ENCODE data around the gene STAT2.
"Not testable (repeated sequence)": the region's sequence is repeated elsewhere in the genome, so short reads cannot be mapped to it uniquely, and the experiment has no call there.

Gene STAT2

GRCh38 chr12:56338308-56339157 is 21.4 kb downstream of the STAT2 start, which contains the start of gene IL23A:
TSS of gene IL23A (plus strand) at chr12:56338884. CDS start at chr12:56339045, 161 bp downstream.
- no peak within 1 kb of the TSS for H3K4me3 ChIP-seq (ENCODE audit: low read depth, low read length)
- H3K9me3 ChIP-seq (ENCODE audit: severe bottlenecking), result no peaks in the 10 kb centered on the region
- H3K36me3 ChIP-seq, result peaks cover 6% of the 10 kb centered on the region
- no peak for TF ChIP-seq CTCF (IDR thresholded peaks at IDR 0.05; ENCODE audit: low read depth, low read length)
- H3K27ac ChIP-seq, result no peak within 1 kb of the TSS
- no peaks in the 10 kb centered on the region for H3K27me3 ChIP-seq (ENCODE audit: insufficient read depth, low read depth, severe bottlenecking)
- no peak for DNase-seq

GRCh38 chr12:56337753-56338251 is 22.1 kb downstream of the STAT2 start:
- H3K4me3 ChIP-seq (ENCODE audit: low read depth, low read length), result no peak overlapping the region
- H3K27me3 ChIP-seq (ENCODE audit: insufficient read depth, low read depth, severe bottlenecking), result no peaks in the 10 kb centered on the region
- no peaks in the 10 kb centered on the region for H3K9me3 ChIP-seq (ENCODE audit: severe bottlenecking)
- no peaks in the 10 kb centered on the region; the same call in 1 of the 2 replicates for H3K36me3 ChIP-seq
- no peak for TF ChIP-seq CTCF (IDR thresholded peaks at IDR 0.05; ENCODE audit: low read depth, low read length)
- H3K27ac ChIP-seq, result no peak overlapping the region
- DNase-seq, result no peak

- Histone ChIP-seq H3K36me3 (no peaks in the 10 kb centered on the region), H3K9me3 (ENCODE audit: severe bottlenecking) (no peaks in the 10 kb centered on the region), H3K27me3 (ENCODE audit: insufficient read depth, low read depth, severe bottlenecking) (no peaks in the 10 kb centered on the region), H3K4me3 (ENCODE audit: low read depth, low read length) (no peak overlapping the region), H3K27ac (no peak overlapping the region)
- DNase-seq, result no peak
- TF ChIP-seq CTCF (IDR thresholded peaks at IDR 0.05; ENCODE audit: low read depth, low read length), result no peak
Measured at GRCh38 chr12:56336361-56337167, 23.3 kb downstream of the STAT2 start.

GRCh38 chr12:56335527-56335926 is 24.4 kb downstream of the STAT2 start:
- not testable (repeated sequence) for H3K9me3 ChIP-seq (ENCODE audit: severe bottlenecking); H3K4me3 ChIP-seq (ENCODE audit: low read depth, low read length); DNase-seq; H3K27ac ChIP-seq; H3K27me3 ChIP-seq (ENCODE audit: insufficient read depth, low read depth, severe bottlenecking); H3K36me3 ChIP-seq

- Histone ChIP-seq H3K36me3 (no peaks in the 10 kb centered on the region), H3K27ac (peak overlapping the region; percentile 94), H3K27me3 (ENCODE audit: insufficient read depth, low read depth, severe bottlenecking) (no peaks in the 10 kb centered on the region), H3K9me3 (ENCODE audit: severe bottlenecking) (no peaks in the 10 kb centered on the region), H3K4me3 (ENCODE audit: low read depth, low read length) (peak overlapping the region; percentile 68)
- no peak for TF ChIP-seq CTCF (IDR thresholded peaks at IDR 0.05; ENCODE audit: low read depth, low read length)
- no peak for DNase-seq
Measured at GRCh38 chr12:56334490-56334793, 25.5 kb downstream of the STAT2 start.
